Rectal smooth muscle tissue (tissue), 1 donor: Measurements from ENCODE around the gene PEX7.
"Not testable (repeated sequence)": the region's sequence is repeated elsewhere in the genome, so short reads cannot be mapped to it uniquely, and the experiment has no call there.

Experiments
- H3K27ac ChIP-seq: one replicate; pipeline ENCODE4 v1.7.0; 2013; ENCODE audit warnings: low read depth, low read length, inconsistent platforms
- H3K27me3 ChIP-seq: one replicate; pipeline ENCODE4 v1.7.0; 2013; ENCODE audit warnings: low read length; ENCODE audit not compliant: control insufficient read depth, insufficient read depth
- H3K36me3 ChIP-seq: one replicate; pipeline ENCODE4 v1.7.0; 2013; ENCODE audit warnings: low read length; ENCODE audit not compliant: control insufficient read depth, insufficient read depth
- H3K4me1 ChIP-seq: one replicate; pipeline ENCODE4 v1.7.0; 2013; ENCODE audit warnings: low read length; ENCODE audit not compliant: control insufficient read depth, insufficient read depth
- H3K4me3 ChIP-seq: one replicate; pipeline ENCODE4 v1.7.0; 2013; ENCODE audit warnings: low read length
- H3K9ac ChIP-seq: one replicate; pipeline ENCODE4 v1.7.0; 2013; ENCODE audit warnings: low read length

PEX7 gene

DNA sequence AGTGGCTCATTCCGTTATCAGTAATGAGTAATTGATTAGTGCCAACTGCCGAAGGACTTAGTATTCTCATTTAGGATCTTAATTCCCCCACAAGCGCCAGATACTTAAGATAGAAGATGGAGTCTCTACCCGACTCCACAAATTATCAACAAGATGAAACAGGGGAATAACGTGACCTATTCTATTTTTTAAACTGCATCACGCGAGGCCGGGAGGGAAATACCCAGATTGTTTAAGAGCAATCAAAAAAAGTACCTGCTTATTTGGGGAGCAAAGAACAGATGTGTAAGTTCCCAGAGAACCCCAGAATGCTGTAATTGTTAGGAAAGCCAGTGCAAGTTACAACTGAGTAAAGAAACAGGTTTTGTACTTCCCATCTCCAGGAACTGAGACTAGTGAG is 29.0 kb upstream of the PEX7 start:
- Histone ChIP-seq H3K9ac (peak overlapping the region; percentile 53), H3K4me1 (peaks cover 5% of the 10 kb centered on the region), H3K27me3 (no peaks in the 10 kb centered on the region), H3K27ac (peak overlapping the region; percentile 87), H3K4me3 (peak overlapping the region; percentile 78), H3K36me3 (no peaks in the 10 kb centered on the region)

DNA sequence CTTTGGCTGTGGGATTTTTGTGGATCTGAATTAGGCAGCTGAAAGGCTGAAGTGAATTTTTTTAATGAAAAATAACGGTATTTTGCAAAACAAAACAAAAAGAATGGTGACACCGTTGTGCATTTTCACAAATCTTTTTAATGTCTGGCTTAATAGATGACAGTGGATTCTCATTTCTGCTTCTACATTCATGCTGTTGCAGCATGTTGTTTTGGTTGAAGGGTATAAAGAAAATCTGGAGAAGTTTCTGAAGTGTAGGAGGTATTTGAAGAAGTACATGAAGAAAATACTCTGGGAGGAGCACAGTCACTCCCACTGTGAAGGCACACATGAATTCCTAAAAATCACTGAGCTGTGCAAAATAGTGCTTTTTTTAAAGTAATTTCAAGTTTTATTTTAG is 27.0 kb upstream of the PEX7 start:
- Histone ChIP-seq H3K4me3 (no peak overlapping the region), H3K4me1 (peaks cover 5% of the 10 kb centered on the region), H3K9ac (no peak overlapping the region), H3K27me3 (no peaks in the 10 kb centered on the region), H3K27ac (no peak overlapping the region), H3K36me3 (no peaks in the 10 kb centered on the region)

DNA sequence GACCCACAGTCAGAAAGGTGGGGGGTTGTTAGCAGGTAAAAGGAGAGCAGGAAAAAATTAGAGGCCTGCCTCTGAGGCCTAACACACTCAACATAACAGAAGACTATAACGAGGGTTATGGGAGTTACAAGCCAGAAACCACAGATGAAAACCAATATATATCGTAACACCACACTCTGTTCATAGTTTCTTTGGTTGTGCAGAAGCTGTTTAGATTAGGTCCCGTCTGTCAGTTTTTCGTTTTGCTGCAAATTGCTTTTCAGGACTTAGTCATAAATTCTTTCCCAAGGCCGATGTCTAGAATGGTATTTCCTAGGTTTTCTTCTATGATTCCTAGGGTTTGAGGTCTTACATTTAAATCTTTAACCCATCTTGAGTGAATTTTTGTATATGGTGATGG is 26.4 kb upstream of the PEX7 start:
- H3K36me3 ChIP-seq = no peaks in the 10 kb centered on the region
- H3K9ac ChIP-seq = no peak overlapping the region
- H3K27me3 ChIP-seq = no peaks in the 10 kb centered on the region
- H3K4me1 ChIP-seq = peaks cover 5% of the 10 kb centered on the region
- H3K27ac ChIP-seq = no peak overlapping the region
- no peak overlapping the region for H3K4me3 ChIP-seq

DNA sequence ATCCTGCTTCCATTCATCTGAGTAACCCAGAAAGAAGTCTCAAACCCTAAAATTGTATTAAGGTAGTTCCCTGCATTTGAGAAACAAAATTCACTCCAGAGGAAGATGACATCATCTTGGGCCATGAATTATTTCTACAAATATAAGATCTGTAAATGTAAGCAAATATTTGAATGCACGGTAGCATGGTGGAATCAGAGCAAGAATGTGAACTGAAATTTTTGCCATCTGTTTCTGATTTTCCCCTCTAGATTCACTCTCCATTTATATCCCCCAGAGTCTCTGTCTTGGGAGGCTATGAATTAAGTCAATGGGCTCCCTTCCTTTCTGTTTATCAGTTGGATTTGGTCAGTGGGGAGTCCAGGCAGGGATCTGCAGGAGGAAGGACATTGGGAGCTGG is 24.3 kb upstream of the PEX7 start:
- H3K4me3 ChIP-seq = no peak overlapping the region
- no peak overlapping the region for H3K27ac ChIP-seq
- H3K9ac ChIP-seq = no peak overlapping the region
- no peaks in the 10 kb centered on the region for H3K27me3 ChIP-seq
- H3K4me1 ChIP-seq = peaks cover 5% of the 10 kb centered on the region
- no peaks in the 10 kb centered on the region for H3K36me3 ChIP-seq

DNA sequence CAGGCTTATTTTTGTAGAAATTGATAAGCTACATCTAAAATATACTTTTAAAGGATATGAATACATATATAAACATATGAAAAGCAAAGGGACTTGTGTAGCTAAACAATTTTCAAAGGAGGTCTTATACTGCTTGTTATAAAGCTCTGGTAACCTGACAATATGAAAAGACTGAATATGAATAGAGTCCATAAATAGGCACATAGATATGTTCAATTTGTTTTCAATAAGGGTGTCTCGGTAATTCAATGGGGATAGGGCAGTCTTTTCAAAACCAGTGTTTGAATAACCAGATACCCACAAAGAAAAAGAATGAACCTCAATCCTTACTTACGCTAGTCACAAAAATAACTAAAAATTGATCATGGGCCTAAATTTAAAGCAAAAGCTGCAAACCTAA is 20.8 kb upstream of the PEX7 start:
- no peak overlapping the region for H3K27ac ChIP-seq
- no peaks in the 10 kb centered on the region for H3K36me3 ChIP-seq
- no peak overlapping the region for H3K4me3 ChIP-seq
- no peaks in the 10 kb centered on the region for H3K27me3 ChIP-seq
- H3K4me1 ChIP-seq = no peaks in the 10 kb centered on the region
- H3K9ac ChIP-seq = no peak overlapping the region

DNA sequence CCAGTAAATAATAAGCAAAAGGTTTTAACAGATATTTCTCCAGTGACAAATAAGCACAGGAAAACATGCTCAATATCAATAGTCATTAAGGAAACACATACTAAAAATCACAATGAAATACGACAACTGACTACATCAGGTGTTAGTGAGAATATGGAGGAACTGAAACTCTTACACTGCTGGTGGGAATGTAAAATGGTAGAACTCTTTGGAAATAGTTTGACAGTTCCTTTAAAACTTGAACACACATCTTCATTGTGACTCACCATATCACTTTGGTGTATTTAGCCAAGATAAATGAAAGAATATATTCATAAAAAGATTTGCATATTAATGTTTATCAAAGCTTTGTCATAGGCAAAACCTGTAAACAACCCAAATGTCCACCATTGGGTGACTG is 18.8 kb upstream of the PEX7 start:
- H3K4me1 ChIP-seq = no peaks in the 10 kb centered on the region
- H3K9ac ChIP-seq = no peak overlapping the region
- H3K4me3 ChIP-seq = no peak overlapping the region
- no peak overlapping the region for H3K27ac ChIP-seq
- H3K27me3 ChIP-seq = no peaks in the 10 kb centered on the region
- H3K36me3 ChIP-seq = no peaks in the 10 kb centered on the region

DNA sequence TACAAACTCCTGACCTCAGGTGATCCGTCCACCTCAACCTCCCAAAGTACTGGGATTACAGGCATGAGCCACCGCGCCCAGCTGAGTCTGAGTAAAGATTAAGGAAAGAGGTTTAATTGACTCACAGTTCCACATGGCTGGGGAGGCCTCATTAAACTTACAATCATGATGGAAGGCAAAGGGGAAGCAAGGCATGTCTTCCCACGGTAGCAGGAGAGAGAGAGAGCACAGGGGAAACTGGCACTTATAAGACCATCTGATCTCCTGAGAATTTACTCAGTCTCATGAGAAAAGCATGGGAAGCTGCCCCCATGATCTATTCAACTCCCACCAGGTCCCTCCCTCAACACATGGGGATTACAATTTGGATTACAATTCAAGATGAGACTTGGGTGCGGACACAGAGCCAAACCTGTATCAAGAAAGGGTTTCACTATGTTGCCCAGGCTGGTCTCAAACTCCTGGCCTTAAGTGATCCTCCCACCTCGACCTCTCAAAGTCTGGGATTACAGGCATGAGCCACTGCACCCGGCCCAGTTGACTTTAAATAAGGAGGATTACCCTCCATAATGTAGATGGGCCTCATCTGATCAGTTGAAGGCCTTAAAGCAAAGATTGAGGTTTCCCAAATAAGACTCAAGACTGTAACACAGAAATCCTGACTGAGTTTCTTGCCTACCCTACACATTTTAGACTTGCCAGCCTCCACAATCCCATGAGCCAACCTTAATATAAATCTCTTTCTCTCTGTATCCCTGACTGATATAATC is 13.1 kb upstream of the PEX7 start:
- Histone ChIP-seq H3K4me1 (no peaks in the 10 kb centered on the region), H3K4me3 (no peak overlapping the region), H3K9ac (no peak overlapping the region), H3K27me3 (no peaks in the 10 kb centered on the region), H3K36me3 (no peaks in the 10 kb centered on the region), H3K27ac (no peak overlapping the region)

DNA sequence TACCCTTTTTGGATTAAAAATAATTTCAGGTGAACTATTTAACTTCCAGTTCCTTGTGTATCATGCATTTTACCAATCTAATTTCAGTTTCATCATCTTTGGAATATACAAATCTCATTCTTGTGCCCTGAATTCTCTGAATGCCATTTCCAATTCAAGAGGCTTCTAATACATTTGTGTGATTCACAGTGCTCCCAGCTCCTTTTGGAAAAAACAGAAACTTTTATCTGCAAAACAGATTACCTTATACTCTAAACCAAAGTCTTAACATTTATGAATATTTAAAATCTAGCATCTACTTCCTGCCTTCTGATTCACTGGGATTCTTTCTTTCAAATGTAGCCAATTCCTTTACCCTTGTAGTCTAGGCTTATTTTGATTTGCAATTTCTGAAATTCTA is 11.1 kb upstream of the PEX7 start:
- Histone ChIP-seq H3K9ac (no peak overlapping the region), H3K36me3 (no peaks in the 10 kb centered on the region), H3K27me3 (no peaks in the 10 kb centered on the region), H3K4me1 (no peaks in the 10 kb centered on the region), H3K27ac (no peak overlapping the region), H3K4me3 (no peak overlapping the region)

DNA sequence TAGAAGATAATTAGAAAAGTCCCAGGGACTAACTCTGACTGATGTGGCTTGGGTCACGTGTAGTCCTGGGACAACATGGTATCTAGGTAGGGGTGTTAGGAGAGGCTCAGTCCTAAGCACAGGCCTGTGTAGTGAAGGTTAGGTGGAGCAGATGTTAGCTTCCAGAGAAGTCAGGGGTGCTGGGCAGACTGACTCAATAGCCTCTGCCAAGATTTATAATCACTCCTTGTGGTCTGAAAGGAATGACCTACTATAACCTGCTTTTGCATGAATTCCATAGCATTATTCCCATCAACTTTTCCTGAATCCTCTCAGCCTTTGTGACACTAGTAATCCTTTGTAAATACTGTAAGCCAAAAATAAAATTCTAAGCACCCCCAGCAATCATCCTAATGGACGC is 10.2 kb upstream of the PEX7 start:
- no peaks in the 10 kb centered on the region for H3K36me3 ChIP-seq
- no peak overlapping the region for H3K9ac ChIP-seq
- H3K27ac ChIP-seq = no peak overlapping the region
- H3K4me1 ChIP-seq = no peaks in the 10 kb centered on the region
- no peak overlapping the region for H3K4me3 ChIP-seq
- H3K27me3 ChIP-seq = no peaks in the 10 kb centered on the region

DNA sequence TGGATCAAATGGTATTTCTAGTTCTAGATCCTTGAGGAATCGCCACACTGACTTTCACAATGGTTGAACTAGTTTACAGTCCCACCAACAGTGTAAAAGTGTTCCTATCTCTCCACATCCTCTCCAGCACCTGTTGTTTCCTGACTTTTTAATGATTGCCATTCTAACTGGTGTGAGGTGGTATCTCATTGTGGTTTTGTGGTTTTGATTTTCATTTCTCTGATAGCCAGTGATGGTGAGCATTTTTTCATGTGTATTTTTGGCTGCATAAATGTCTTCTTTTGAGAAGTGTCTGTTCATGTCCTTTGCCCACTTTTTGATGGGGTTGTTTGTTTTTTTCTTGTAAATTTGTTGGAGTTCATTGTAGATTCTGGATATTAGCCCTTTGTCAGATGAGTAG is 6.8 kb upstream of the PEX7 start:
- not testable (repeated sequence) for H3K4me3 ChIP-seq, H3K36me3 ChIP-seq, H3K27me3 ChIP-seq, H3K27ac ChIP-seq, H3K4me1 ChIP-seq, H3K9ac ChIP-seq

DNA sequence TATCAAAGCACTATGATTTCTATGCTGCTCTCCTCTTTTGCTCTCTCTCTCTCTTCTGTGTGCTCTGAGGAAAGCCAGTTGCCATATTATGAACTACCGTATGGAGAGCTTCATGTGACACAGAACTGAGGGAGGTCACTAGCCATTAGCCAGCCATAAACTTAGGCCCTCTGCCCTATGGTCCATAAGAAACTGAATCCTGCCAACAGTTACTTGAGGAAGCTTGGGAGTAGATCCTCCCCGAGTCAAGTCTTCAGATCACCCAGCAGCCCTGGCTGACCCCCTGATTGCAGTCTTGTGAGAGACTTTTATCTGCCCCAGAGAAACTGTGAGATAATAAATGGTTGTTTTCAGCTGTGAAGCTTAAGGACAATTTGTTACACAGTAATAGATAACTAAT is 5.7 kb upstream of the PEX7 start:
- no peak overlapping the region for H3K4me3 ChIP-seq
- no peak overlapping the region for H3K27ac ChIP-seq
- H3K4me1 ChIP-seq = peaks cover 1% of the 10 kb centered on the region
- no peaks in the 10 kb centered on the region for H3K27me3 ChIP-seq
- H3K36me3 ChIP-seq = no peaks in the 10 kb centered on the region
- H3K9ac ChIP-seq = no peak overlapping the region

DNA sequence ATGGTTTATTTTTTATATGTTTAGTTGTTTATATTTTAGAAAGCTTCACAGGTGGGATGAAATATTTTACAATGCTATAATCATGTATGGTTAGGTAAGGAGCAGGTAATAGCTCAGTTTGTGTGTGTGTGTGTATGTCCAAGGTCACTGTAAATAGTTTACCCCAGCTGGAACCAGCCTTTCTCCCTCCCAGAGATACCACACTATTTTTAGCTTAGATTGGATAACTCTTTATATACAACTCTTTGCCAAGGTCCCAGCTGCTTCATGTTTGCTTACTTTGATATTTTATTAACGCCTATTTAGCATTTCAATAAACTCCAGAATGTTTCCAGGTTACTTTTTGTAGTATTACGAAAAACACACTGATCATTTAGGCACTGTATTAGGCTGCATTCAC is 1.8 kb upstream of the PEX7 start:
- Histone ChIP-seq H3K36me3 (no peaks in the 10 kb centered on the region), H3K4me3 (no peak overlapping the region), H3K27ac (no peak overlapping the region), H3K4me1 (peaks cover 4% of the 10 kb centered on the region), H3K9ac (no peak overlapping the region), H3K27me3 (no peaks in the 10 kb centered on the region)

DNA sequence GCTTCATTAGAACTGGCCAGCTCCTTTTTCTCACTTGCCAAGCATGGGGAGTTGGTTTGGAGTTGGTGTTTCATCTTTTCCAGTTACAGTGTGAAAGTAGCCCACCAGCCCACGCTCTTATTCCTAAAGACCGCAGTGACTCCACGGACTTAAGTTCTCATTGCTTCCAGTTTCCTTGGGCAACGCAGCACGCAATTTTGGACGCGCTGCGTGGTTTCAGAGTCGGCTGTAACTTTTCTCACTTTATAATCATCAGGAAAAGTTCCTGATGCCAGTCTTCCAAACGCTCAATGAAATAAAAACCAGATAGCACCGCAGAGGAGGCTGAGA is 381 bp upstream of the PEX7 start:
- peaks cover 4% of the 10 kb centered on the region for H3K4me1 ChIP-seq
- H3K4me3 ChIP-seq = peak overlapping the region; percentile 95
- H3K9ac ChIP-seq = peak overlapping the region; percentile 61
- H3K27me3 ChIP-seq = no peaks in the 10 kb centered on the region
- H3K36me3 ChIP-seq = no peaks in the 10 kb centered on the region
- peak overlapping the region; percentile 93 for H3K27ac ChIP-seq
